ENCODE data around the gene OR2V2.

DNA sequence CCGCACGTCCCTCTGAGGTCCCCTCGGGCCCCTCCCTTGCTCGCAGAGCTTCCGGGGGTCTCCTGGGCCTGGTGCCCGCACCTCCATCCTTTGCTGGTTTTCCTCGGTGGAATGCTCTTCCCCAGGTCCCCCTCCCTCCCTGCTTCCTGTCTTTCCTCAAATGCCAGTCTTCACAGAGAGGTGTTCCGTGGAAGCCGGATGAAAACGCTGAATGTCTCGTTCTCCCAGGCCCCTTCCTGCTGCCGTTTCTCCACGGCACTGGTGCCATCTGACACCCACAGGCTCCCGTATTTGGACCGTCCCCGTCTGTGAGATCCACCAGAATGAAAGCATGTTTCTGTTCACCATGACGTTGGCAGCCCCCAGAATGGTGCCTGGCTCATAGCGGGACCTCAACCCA lies 20.5 kb upstream of the OR2V2 start:
- TF ChIP-seq, protein P1, sequence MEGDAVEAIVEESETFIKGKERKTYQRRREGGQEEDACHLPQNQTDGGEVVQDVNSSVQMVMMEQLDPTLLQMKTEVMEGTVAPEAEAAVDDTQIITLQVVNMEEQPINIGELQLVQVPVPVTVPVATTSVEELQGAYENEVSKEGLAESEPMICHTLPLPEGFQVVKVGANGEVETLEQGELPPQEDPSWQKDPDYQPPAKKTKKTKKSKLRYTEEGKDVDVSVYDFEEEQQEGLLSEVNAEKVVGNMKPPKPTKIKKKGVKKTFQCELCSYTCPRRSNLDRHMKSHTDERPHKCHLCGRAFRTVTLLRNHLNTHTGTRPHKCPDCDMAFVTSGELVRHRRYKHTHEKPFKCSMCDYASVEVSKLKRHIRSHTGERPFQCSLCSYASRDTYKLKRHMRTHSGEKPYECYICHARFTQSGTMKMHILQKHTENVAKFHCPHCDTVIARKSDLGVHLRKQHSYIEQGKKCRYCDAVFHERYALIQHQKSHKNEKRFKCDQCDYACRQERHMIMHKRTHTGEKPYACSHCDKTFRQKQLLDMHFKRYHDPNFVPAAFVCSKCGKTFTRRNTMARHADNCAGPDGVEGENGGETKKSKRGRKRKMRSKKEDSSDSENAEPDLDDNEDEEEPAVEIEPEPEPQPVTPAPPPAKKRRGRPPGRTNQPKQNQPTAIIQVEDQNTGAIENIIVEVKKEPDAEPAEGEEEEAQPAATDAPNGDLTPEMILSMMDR (IDR thresholded peaks at IDR 0.05; ENCODE audit: extremely low read depth in 1 of 2, insufficient read depth in 1 of 2, low read depth in 1 of 2, low read length in 2 of 2) = no peak
- TF ChIP-seq, protein P2, sequence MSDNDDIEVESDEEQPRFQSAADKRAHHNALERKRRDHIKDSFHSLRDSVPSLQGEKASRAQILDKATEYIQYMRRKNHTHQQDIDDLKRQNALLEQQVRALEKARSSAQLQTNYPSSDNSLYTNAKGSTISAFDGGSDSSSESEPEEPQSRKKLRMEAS (IDR thresholded peaks at IDR 0.05; ENCODE audit: insufficient read depth, insufficient read length) = no peak
- TF ChIP-seq POLR2A (IDR thresholded peaks at IDR 0.05; ENCODE audit: low read depth, low read length) (no peak), JUN (IDR thresholded peaks at IDR 0.05; ENCODE audit: borderline replicate concordance, insufficient read depth, insufficient read length, low read depth) (no peak), EZH2 (IDR thresholded peaks at IDR 0.05; ENCODE audit: borderline replicate concordance, low read depth, low read length, severe bottlenecking) (no peak)

Data from endothelial cell of umbilical vein (primary cell).